OCI-M2 (cell line): ENCODE results near the gene DNAAF8.

Source experiments
- DNase-seq: peaks from one replicate; lab custom pipeline; 2025; ENCODE audit not compliant: unreplicated experiment; lab: John Stamatoyannopoulos, UW

The DNAAF8 gene

DNA sequence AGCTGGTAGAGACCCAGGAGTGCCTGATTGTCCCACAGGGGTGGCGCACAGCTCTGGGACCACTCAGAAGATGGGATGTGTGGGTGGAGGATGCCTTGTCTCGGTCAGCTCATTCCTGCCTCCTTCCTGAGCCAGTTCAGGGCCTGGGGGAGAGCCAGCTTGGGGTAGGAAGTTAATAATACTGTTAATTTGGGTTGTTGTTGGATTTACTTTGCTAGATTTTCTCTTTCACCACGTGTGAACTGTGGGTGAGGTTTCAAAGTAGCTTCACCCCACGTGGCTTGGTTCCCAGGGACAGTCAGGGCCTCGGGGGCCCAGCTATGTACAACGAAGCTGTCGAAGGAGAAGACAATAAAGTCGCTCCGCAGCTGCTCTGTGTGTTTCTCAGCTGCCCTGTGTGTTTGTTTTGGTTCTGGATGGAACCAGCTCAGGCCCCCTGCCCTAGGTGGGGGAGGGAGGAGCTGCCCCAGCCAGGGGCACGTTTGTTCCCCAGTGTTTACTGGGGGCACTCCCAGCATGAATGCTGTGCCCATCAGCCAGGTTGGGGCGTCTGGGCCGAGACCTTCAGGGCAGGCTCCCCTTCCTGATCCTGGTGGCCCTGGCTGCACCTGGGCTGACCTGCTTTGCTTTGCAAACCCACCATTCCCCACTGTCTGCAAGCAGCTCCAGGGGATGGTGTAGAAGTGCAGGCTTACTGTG lies 38.7 kb upstream of the DNAAF8 start:
- no peak for DNase-seq

GRCh38 chr16:4696172-4696904 lies 38.0 kb upstream of the DNAAF8 start:
- no peak for DNase-seq

GRCh38 chr16:4696905-4697847 lies 37.2 kb upstream of the DNAAF8 start:
- no peak for DNase-seq

DNA sequence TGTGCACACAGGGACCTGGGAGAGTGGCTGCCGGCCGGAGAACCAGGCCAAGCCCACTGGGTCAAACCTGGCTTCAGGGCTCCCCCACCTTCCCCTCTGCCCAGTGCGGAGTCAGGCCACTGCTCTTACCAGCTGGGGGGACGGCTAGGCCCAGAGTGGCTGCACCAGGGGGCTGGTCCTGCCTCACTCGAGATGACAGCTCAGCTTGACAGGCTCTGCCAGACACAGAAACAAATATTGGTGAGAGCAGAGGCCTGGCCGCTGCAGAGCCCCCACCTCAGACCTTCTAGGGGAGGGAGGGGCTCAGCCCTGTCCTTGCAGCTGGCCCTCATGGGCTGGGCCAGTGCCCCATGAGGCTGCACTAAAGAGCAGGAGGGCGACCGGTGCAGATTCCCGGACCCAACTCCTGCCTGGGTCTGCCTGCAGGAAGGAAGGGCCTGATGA lies 36.5 kb upstream of the DNAAF8 start:
- no peak for DNase-seq

DNA sequence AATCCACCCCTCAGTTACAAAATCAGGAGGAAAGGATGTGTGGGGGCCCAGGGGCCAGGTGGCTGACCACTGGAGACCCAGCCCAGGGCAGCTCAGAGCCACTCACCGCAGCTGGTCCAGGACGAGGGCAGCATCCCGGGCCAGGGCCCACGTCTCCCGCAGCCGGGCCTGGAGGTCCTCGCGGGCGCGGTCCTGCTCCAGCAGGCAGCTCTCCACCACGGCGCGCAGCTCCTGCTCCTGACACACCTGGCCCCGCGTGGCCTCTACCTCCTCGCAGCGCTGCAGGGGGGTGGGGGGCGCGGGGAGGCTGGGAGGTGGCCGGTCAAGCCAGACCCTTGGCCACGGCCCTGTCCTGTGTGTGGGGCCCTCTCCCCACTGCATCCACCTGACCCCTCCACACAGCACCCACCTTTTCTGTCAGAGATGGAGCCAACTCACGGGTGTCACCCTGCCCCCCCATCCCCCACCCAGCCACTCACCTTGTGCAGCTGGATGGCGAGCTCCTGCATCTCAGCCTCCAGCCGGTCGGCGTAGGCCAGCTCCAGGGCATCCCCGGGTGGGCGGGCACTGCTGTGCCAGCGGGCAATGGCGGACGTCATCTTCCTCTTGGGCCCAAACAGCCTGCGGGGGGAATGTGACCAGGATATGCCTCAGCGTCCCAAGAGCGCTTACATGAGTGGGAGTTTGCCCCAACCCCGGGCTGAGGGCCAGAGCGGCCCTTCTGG lies 35.9 kb upstream of the DNAAF8 start:
- DNase-seq = no peak

- DNase-seq = no peak
Observed at GRCh38 chr16:4699046-4699556, 35.2 kb upstream of the DNAAF8 start.

GRCh38 chr16:4700380-4700996 lies 33.8 kb upstream of the DNAAF8 start:
- no peak for DNase-seq

GRCh38 chr16:4700997-4701743 lies 33.2 kb upstream of the DNAAF8 start:
- DNase-seq = no peak

DNA sequence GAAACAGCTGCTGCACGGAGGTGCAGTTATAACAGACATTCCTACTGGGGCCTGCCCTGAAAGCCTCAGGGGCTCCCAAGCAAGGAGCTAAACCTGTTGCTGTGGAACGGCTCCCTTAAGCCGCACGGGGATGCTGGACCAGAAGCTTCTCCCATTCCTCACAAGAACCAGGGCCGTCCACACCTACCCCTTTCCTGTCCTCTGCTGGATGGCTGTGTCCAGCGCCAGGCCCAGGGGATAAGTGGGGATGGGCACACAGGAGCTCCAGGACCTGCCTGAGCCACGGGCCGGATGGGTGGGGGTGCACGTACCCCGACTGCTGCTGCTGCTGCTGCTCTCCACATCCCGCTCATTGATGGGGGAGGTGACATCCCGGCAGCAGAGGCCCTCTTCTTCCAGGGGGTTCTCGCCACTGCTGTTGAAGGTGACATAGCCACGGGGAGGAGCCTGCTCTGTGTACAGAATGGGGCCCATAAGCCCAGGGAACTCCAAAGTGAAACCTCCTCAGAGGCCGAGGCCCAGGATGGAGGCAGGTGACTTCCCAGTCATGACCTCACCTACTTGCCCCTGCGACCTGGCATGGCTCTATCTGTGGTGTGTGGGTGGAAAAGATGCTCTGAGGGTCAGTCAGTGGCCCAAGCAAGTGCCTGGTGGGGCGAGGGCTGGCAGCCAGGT lies 32.4 kb upstream of the DNAAF8 start:
- DNase-seq = no peak

- DNase-seq = no peak
Observed at GRCh38 chr16:4702466-4702808, 31.9 kb upstream of the DNAAF8 start.

DNA sequence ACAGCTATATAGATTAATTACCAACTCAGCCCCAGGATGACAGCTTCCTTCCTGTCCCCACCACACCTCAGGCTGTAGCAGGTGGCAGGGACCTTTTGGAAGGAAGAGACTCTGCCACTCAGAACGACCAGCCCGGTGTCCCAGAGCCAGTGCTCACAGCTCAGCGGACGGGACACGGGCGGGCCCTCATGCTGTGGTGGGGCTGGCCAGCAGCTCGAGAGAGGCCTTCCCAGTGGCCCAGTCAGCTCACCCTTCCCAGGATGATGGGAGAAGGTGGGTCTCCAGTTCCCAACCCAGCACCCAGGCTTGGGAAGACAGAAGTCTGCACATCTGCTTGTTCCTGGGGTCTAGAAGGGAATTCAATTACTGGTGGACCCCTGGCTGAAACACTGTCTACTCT lies 30.4 kb upstream of the DNAAF8 start:
- no peak for DNase-seq

- no peak for DNase-seq
Observed at GRCh38 chr16:4704491-4704890, 29.8 kb upstream of the DNAAF8 start.

DNA sequence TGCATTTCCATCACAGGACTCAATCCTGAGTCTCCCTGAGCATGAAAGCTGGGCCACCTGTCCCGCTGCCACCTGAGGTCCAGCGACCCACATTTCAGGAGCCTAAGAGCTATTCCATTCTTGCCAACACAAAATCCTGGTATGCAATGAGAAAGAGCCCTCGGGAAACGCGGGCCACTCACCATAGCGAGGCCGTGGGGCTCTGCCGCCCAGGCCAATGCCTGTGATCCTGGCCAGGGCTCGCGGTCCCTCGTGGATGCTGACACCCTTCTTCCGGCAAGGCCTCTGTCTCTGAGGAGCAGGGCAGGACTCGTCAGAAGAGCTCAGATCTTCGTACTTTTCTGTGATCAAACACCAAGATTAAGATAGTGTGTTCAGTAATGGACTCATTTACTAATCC lies 29.4 kb upstream of the DNAAF8 start:
- no peak for DNase-seq

- DNase-seq = no peak
Observed at GRCh38 chr16:4706871-4707270, 27.5 kb upstream of the DNAAF8 start.

- no peak for DNase-seq
Observed at GRCh38 chr16:4709481-4709880, 24.9 kb upstream of the DNAAF8 start.

- DNase-seq = no peak
Observed at GRCh38 chr16:4713663-4714501, 20.5 kb upstream of the DNAAF8 start.

DNA sequence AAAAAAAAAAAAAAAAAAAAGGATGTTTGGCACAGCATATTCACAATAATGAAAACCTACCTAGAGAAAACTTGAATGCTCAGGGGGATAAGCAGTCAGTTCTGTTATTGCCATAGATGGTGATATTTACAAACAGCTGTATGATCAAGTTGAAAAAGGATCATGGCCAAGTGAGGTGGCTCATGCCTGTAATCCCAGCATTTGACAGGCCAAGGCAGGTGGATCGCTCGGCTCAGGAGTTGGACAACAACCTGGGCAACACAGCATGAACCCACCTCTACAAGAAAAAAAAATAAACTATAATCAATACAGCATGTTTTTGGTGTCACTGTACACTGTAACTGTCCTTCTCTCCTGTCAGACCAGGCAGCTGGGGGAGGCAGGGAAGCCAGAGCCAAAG lies 19.3 kb upstream of the DNAAF8 start:
- DNase-seq = no peak

GRCh38 chr16:4718466-4718865 lies 15.9 kb upstream of the DNAAF8 start:
- no peak for DNase-seq
